H9 (cell line): ENCODE results near the gene CHRM4. TPM values are rescaled to one million over a fixed set of nuclear protein-coding genes. Genes with fewer than 3 reads are reported as not detected.

Experiments
- DNase-seq: peaks from one replicate; pipeline ENCODE4 v3.0.0-alpha.2; 2017
- H2AFZ ChIP-seq: one replicate; pipeline ENCODE4 v1.6.1; 2013; ENCODE audit warnings: mild to moderate bottlenecking, low read length, control low read depth, moderate library complexity
- H2AK5ac ChIP-seq: 2 replicates; pipeline ENCODE4 v1.6.1; 2013; ENCODE audit warnings: low read length, control low read depth, mixed read lengths; ENCODE audit not compliant: insufficient read length
- H2BK120ac ChIP-seq: one replicate; pipeline ENCODE4 v1.6.1; 2013; ENCODE audit warnings: low read depth, mild to moderate bottlenecking, low read length, control low read depth, inconsistent platforms; ENCODE audit not compliant: poor library complexity, severe bottlenecking
- H2BK12ac ChIP-seq: 2 replicates; pipeline ENCODE4 v1.6.1; 2013; ENCODE audit warnings: low read length, control low read depth, mixed read lengths, low read depth; ENCODE audit not compliant: insufficient read length
- H2BK15ac ChIP-seq: 2 replicates; pipeline ENCODE4 v1.6.1; 2013; ENCODE audit warnings: low read depth, low read length, control low read depth
- H2BK20ac ChIP-seq: one replicate; pipeline ENCODE4 v1.6.1; 2013; ENCODE audit warnings: low read depth, mild to moderate bottlenecking, low read length, control low read depth, inconsistent platforms; ENCODE audit not compliant: poor library complexity, severe bottlenecking
- H2BK5ac ChIP-seq: 2 replicates; pipeline ENCODE4 v1.6.1; 2013; ENCODE audit warnings: low read length, control low read depth, mixed read lengths; ENCODE audit not compliant: insufficient read length
- H3K14ac ChIP-seq: 2 replicates; pipeline ENCODE4 v1.6.1; 2013; ENCODE audit warnings: low read length, control low read depth; ENCODE audit not compliant: insufficient read depth
- H3K18ac ChIP-seq: 2 replicates; pipeline ENCODE4 v1.6.1; 2013; ENCODE audit warnings: low read depth, mild to moderate bottlenecking, mixed read lengths, low read length, control low read depth; ENCODE audit not compliant: insufficient read length
- H3K23ac ChIP-seq: 2 replicates; pipeline ENCODE4 v1.6.1; 2013; ENCODE audit warnings: low read length, control low read depth, mixed read lengths, low read depth; ENCODE audit not compliant: insufficient read length
- H3K23me2 ChIP-seq: 2 replicates; pipeline ENCODE4 v1.6.1; 2013; ENCODE audit warnings: low read depth, mild to moderate bottlenecking, mixed read lengths, low read length, control low read depth; ENCODE audit not compliant: insufficient read length, poor library complexity, severe bottlenecking
- H3K27ac ChIP-seq: 2 replicates; pipeline ENCODE4 v1.5.1; 2013; ENCODE audit warnings: low read length, control low read depth, mixed read lengths, low read depth; ENCODE audit not compliant: insufficient read length
- H3K27me3 ChIP-seq: 2 replicates; pipeline ENCODE4 v1.6.1; 2013; ENCODE audit warnings: low read length, control low read depth, inconsistent platforms; ENCODE audit not compliant: insufficient read depth
- H3K4ac ChIP-seq: 2 replicates; pipeline ENCODE4 v1.6.1; 2013; ENCODE audit warnings: low read depth, mild to moderate bottlenecking, control low read depth, inconsistent platforms, low read length, moderate library complexity
- H3K4me1 ChIP-seq: 2 replicates; pipeline ENCODE4 v1.6.1; 2013; ENCODE audit warnings: low read length, control low read depth, inconsistent platforms; ENCODE audit not compliant: insufficient read depth
- H3K4me2 ChIP-seq: 2 replicates; pipeline ENCODE4 v1.6.1; 2013; ENCODE audit warnings: low read length, control low read depth, mixed read lengths; ENCODE audit not compliant: insufficient read length, insufficient read depth
- H3K56ac ChIP-seq: 2 replicates; pipeline ENCODE4 v1.6.1; 2013; ENCODE audit warnings: low read depth, mild to moderate bottlenecking, mixed read lengths, low read length, control low read depth; ENCODE audit not compliant: insufficient read length
- H3K79me1 ChIP-seq: 2 replicates; pipeline ENCODE4 v1.6.1; 2013; ENCODE audit warnings: low read depth, mild to moderate bottlenecking, moderate library complexity, low read length, control low read depth, inconsistent platforms; ENCODE audit not compliant: insufficient read depth, poor library complexity, severe bottlenecking
- H3K79me2 ChIP-seq: 2 replicates; pipeline ENCODE4 v1.6.1; 2013; ENCODE audit warnings: low read length, control low read depth, inconsistent platforms; ENCODE audit not compliant: insufficient read depth
- H3K9ac ChIP-seq: 2 replicates; pipeline ENCODE4 v1.6.1; 2013; ENCODE audit warnings: low read length, control low read depth, mixed read lengths; ENCODE audit not compliant: insufficient read length; ENCODE audit errors: extremely low read depth
- H3K9me3 ChIP-seq: one replicate; pipeline ENCODE4 v1.6.1; 2013; ENCODE audit warnings: low read depth, low read length, inconsistent platforms; ENCODE audit not compliant: control insufficient read depth
- H3T11ph ChIP-seq: one replicate; pipeline ENCODE4 v1.6.1; 2013; ENCODE audit warnings: mild to moderate bottlenecking, low read length, control low read depth, inconsistent platforms
- H4K20me1 ChIP-seq: one replicate; pipeline ENCODE4 v1.6.1; 2013; ENCODE audit not compliant: control insufficient read depth, insufficient read length, insufficient read depth
- H4K5ac ChIP-seq: 2 replicates; pipeline ENCODE4 v1.6.1; 2013; ENCODE audit warnings: low read depth, mild to moderate bottlenecking, mixed read lengths, low read length, control low read depth; ENCODE audit not compliant: insufficient read length
- H4K8ac ChIP-seq: replicated peaks from 2 replicates; pipeline ENCODE4 v1.6.1; 2013; ENCODE audit warnings: low read length, control low read depth, mixed read lengths, low read depth; ENCODE audit not compliant: insufficient read length
- H4K91ac ChIP-seq: 2 replicates; pipeline ENCODE4 v1.6.1; 2013; ENCODE audit warnings: low read depth, mild to moderate bottlenecking, moderate library complexity, mixed read lengths, low read length, control low read depth; ENCODE audit not compliant: insufficient read length
- H3K27ac Mint-ChIP-seq, 3 experiments: 2 replicates in 2 of 3; 3 replicates in 1 of 3; pipeline ENCODE4 v1.8.0; 2020 to 2021; ENCODE audit warnings: mixed read lengths in 3 of 3, mild to moderate bottlenecking in 1 of 3, moderate library complexity in 1 of 3
- H3K27me3 Mint-ChIP-seq: 2 replicates; pipeline ENCODE4 v1.8.0; 2021; ENCODE audit warnings: low read depth, mild to moderate bottlenecking, moderate library complexity, mixed read lengths
- H3K36me3 Mint-ChIP-seq, 3 experiments: 2 replicates in 2 of 3; 3 replicates in 1 of 3; pipeline ENCODE4 v1.8.0; 2020 to 2021; ENCODE audit warnings: low read depth in 3 of 3, mixed read lengths in 3 of 3; ENCODE audit not compliant: insufficient read depth in 1 of 3
- H3K4me1 Mint-ChIP-seq, 2 experiments: 2 replicates each; pipeline ENCODE4 v1.8.0; 2020; ENCODE audit warnings: mixed read lengths in 2 of 2
- H3K4me3 Mint-ChIP-seq, 2 experiments: 2 replicates in 1 of 2; 3 replicates in 1 of 2; pipeline ENCODE4 v1.8.0; 2020 to 2021; ENCODE audit warnings: mild to moderate bottlenecking in 2 of 2, mixed read lengths in 2 of 2, moderate library complexity in 1 of 2
- H3K9me3 Mint-ChIP-seq, 2 experiments: 2 replicates in 1 of 2; 3 replicates in 1 of 2; pipeline ENCODE4 v1.8.0; 2020; ENCODE audit warnings: mild to moderate bottlenecking in 2 of 2, mixed read lengths in 2 of 2, moderate library complexity in 1 of 2
- WGBS: extraction: QIAGEN DNeasy Blood & Tissue Kit; methylation state at CpG from one replicate; pipeline ENCODE4 v1.1.7; 2013; ENCODE audit warnings: missing lambda C conversion rate, low lambda C conversion rate, mixed read lengths; ENCODE audit not compliant: insufficient read length; ENCODE audit errors: extremely low coverage; 5-methylcytosine and 5-hydroxymethylcytosine counted together
- total RNA-seq: library from RNA; stranded (reverse); gene quantifications from 2 replicates; pipeline ENCODE4 v1.2.1, GENCODE V29; 2021
- TF ChIP-seq, protein P1 (sequence below): fragments of 200-600 bp; sonication (generic); conservative IDR thresholded peaks from 3 replicates; pipeline ENCODE4 v1.8.0; 2021; ENCODE audit warnings: antibody characterized with exemption, mild to moderate bottlenecking

CHRM4 gene
- total RNA-seq, 1 experiment from 2014 or later, result 1.0 TPM

DNA sequence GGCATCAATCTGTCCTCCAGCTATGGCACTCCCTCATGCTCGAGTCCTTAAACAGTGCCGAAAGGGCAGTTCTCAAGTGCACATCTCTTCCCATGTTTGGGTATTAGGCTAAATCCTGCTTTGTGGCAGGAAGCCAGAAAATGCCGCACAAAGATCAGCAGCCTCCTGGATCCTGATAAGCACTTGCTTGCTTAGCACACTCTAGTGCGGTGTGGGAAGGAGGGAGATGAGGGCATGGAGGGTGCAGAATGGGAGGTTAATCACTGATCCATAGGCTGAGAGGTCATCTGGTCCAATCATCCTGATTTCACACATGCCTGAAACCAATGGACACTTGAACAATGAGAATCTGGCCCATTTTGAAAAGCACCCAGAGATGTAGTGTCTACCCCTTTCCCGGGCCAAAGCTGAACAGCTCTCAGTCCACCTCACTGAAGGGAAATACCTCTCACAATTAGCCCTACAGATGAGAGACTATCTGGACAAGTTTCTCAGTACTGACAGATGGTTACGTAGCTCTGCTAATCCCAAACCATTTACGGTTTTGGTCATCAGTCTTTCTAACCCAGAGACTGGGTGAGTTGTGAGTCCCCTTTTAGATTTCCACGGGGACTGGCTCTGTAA, 29.8 kb upstream of the CHRM4 start:
- Histone ChIP-seq H4K20me1 (no peaks in the 10 kb centered on the region), H2BK20ac (no peak overlapping the region), H4K8ac (no peak overlapping the region), H4K91ac (no peak overlapping the region), H3K9ac (no peak overlapping the region), H3K4me1 (no peaks in the 10 kb centered on the region), H3K14ac (no peak overlapping the region), H3K18ac (no peak overlapping the region), H4K5ac (no peak overlapping the region), H2BK15ac (no peak overlapping the region), H3T11ph (no peak overlapping the region), H2BK12ac (no peak overlapping the region), H2BK5ac (no peak overlapping the region), H3K4ac (no peak overlapping the region), H3K23ac (no peak overlapping the region), H3K4me2 (no peak overlapping the region), H3K27me3 (no peaks in the 10 kb centered on the region), H3K27ac (no peak overlapping the region), H3K56ac (no peak overlapping the region), H2AFZ (no peak overlapping the region), H3K79me2 (no peaks in the 10 kb centered on the region), H2BK120ac (no peak overlapping the region), H2AK5ac (no peak overlapping the region), H3K23me2 (no peaks in the 10 kb centered on the region), H3K79me1 (no peaks in the 10 kb centered on the region), H3K9me3 (no peaks in the 10 kb centered on the region)
- Mint-ChIP-seq H3K36me3 (peaks cover 5 to 30% (median 7%) of the 10 kb centered on the region in 3 experiments; a peak in 4 of 7 replicates), H3K27me3 (no peaks in the 10 kb centered on the region), H3K27ac (no peak overlapping the region; a peak in 1 of 7 replicates), H3K4me3 (no peak overlapping the region), H3K9me3 (no peaks in the 10 kb centered on the region), H3K4me1 (peaks cover 6 to 25% of the 10 kb centered on the region in 2 experiments)
- DNase-seq, result no peak
- TF ChIP-seq, protein P1, sequence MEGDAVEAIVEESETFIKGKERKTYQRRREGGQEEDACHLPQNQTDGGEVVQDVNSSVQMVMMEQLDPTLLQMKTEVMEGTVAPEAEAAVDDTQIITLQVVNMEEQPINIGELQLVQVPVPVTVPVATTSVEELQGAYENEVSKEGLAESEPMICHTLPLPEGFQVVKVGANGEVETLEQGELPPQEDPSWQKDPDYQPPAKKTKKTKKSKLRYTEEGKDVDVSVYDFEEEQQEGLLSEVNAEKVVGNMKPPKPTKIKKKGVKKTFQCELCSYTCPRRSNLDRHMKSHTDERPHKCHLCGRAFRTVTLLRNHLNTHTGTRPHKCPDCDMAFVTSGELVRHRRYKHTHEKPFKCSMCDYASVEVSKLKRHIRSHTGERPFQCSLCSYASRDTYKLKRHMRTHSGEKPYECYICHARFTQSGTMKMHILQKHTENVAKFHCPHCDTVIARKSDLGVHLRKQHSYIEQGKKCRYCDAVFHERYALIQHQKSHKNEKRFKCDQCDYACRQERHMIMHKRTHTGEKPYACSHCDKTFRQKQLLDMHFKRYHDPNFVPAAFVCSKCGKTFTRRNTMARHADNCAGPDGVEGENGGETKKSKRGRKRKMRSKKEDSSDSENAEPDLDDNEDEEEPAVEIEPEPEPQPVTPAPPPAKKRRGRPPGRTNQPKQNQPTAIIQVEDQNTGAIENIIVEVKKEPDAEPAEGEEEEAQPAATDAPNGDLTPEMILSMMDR, result no peak
- WGBS, result no CpG with 5 or more reads among the region's 8 CpGs
